Coronary artery (tissue), 2 donors: ENCODE results near the gene POU5F2.

Source experiments
- DNase-seq: peaks from one replicate; pipeline ENCODE4 v3.0.0-alpha.2; 2017; ENCODE audit warnings: low spot score
- H3K27ac ChIP-seq, 2 donors: fragments of 200-600 bp; sonication (generic); one replicate each; pipeline ENCODE4 v1.5.1; 2016 to 2019
- H3K4me3 ChIP-seq: fragments of 200-600 bp; sonication (generic); 2 replicates; pipeline ENCODE4 v1.5.1; 2016; ENCODE audit warnings: mild to moderate bottlenecking, moderate library complexity
- CTCF ChIP-seq: fragments of 200-600 bp; sonication (generic); IDR thresholded peaks from one replicate; pipeline ENCODE4 v1.5.1; 2019; ENCODE audit warnings: antibody characterized with exemption

The POU5F2 gene

DNA sequence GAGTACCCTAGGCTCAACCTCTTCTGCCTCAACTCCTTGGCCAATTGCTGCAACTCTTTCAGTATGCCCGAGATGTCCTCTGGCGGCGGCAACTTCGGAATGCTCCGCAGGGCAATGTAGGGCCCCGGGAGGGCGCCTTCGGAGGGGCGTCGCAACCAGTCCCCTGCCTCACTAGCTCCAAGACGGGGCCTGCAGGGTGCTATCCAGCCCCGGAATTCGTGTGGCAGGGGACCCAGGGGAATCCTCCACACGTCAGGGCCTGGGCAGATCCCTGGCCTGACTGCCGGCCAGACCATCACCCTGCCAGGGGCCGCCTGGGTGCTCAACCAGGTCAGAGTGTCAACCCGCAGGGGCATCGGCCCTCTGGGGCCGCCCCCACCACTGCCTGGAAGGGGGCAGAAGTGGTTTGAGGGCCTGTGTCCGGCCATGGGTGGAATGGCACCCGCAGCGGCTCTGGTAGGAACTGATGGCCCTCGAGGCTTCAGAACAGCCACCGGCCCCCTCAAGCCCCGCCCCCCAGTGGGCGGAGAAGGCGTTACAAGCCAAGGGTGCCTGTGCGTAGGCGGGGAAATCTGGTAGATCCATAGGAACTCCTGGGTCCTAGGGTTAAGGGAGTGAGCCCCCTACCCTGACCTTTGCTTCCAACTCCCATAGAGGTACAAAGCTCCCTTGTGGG, at the start of gene POU5F2:
Gene POU5F2, minus strand, starts transcription at position 465 of the 676 bp plus-strand sequence. Its CDS starts 37 bp downstream, at position 428.
- TF ChIP-seq CTCF = no peak
- Histone ChIP-seq H3K27ac (no peak within 1 kb of the TSS), H3K4me3 (no peak within 1 kb of the TSS)
- no peak for DNase-seq

DNA sequence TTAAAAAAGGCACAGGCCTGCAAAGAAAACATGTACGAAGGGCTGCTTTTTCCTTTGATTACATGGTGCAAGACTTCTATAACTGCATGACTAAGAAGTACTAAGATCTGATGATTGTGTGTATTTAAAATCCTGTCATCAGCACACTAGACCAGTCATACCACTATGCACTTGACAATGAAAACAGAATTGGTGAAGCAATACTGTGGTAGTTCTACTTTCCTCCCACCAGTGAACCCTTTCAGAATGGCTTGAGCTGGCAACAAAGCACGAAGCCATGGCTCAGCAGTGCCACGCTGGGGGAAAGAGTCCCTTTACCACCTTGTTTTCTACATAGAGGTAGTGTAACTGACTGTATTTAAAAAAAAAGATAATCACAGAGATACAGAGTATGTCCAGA, 49.0 kb upstream of the POU5F2 start:
- H3K27ac ChIP-seq = no peak overlapping the region
- no peak for TF ChIP-seq CTCF
- no peak overlapping the region for H3K4me3 ChIP-seq
- DNase-seq = no peak

- no peak for TF ChIP-seq CTCF
- Histone ChIP-seq H3K4me3 (no peak overlapping the region), H3K27ac (no peak overlapping the region)
- DNase-seq = no peak
These were observed 48.0 kb upstream of the POU5F2 start for GRCh38 chr5:93789173-93790067.

GRCh38 chr5:93787598-93787997, 46.2 kb upstream of the POU5F2 start:
- H3K4me3 ChIP-seq = no peak overlapping the region
- no peak for DNase-seq
- TF ChIP-seq CTCF = no peak
- H3K27ac ChIP-seq = no peak overlapping the region

- Histone ChIP-seq H3K27ac (no peak overlapping the region), H3K4me3 (no peak overlapping the region)
- no peak for TF ChIP-seq CTCF
- DNase-seq = no peak
These were observed 44.1 kb upstream of the POU5F2 start for GRCh38 chr5:93785475-93785874.

GRCh38 chr5:93782978-93783377, 41.6 kb upstream of the POU5F2 start:
- DNase-seq = no peak
- Histone ChIP-seq H3K4me3 (no peak overlapping the region), H3K27ac (no peak overlapping the region)
- no peak for TF ChIP-seq CTCF
